SH-SY5Y (cell line): ENCODE data around the gene AP1G1.

Experiments
- GATA2 ChIP-seq: IDR thresholded peaks from 2 replicates; pipeline ENCODE4 v1.6.1; 2011; ENCODE audit warnings: mild to moderate bottlenecking, low read depth, low read length
- GATA3 ChIP-seq: IDR thresholded peaks from 2 replicates; pipeline ENCODE4 v1.6.1; 2011; ENCODE audit warnings: low read depth, mild to moderate bottlenecking, low read length, moderate library complexity

- TF ChIP-seq GATA3, result no peak
- TF ChIP-seq GATA2, result no peak
Measured at GRCh38 chr16:71796501-71797097, 12.0 kb downstream of the AP1G1 start.
